Right lobe of liver (tissue), 4 donors: ENCODE measurements around the gene GPR87.

ENCODE experiments used
- POLR2A ChIP-seq: fragments of 450-650 bp; IDR thresholded peaks from one replicate; pipeline ENCODE4 v1.6.1; 2017; ENCODE audit warnings: antibody characterized with exemption, mild to moderate bottlenecking
- TF ChIP-seq, protein P1 (sequence below), 4 donors: fragments of 200-600 bp in 3 of 4; fragments of 450-650 bp in 1 of 4; IDR thresholded peaks; one replicate each; pipeline versions ENCODE4 v1.5.1 to v1.8.0; 2016 to 2022; ENCODE audit warnings: antibody characterized with exemption in 4 of 4, mild to moderate bottlenecking in 2 of 4
- donor health status: DM: no; HTN: no; CAD: no.
- donor health status: DM: no; HTN: no; CAD: no.
- donor health status: DM: no; HTN: yes; CAD: no.

DNA sequence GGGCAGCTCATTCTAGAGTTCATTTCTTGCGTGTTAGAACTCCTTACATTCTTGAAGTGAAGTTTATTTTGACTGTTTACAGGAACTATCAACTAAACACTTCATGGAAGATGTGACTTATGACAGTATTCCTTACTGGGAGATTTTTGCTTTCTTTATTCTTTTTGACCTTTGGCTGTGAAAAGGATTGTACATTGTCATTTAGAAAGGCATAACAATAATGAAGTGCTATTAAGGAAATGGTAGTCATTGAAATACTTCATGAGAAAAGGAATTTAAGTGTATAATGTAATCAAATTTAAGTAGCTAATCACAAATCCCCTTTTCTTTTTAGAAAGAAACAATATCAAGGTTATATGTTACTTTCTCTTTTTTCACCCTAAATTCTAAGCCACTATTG lies 49.6 kb downstream of the GPR87 start:
- TF ChIP-seq, protein P1, sequence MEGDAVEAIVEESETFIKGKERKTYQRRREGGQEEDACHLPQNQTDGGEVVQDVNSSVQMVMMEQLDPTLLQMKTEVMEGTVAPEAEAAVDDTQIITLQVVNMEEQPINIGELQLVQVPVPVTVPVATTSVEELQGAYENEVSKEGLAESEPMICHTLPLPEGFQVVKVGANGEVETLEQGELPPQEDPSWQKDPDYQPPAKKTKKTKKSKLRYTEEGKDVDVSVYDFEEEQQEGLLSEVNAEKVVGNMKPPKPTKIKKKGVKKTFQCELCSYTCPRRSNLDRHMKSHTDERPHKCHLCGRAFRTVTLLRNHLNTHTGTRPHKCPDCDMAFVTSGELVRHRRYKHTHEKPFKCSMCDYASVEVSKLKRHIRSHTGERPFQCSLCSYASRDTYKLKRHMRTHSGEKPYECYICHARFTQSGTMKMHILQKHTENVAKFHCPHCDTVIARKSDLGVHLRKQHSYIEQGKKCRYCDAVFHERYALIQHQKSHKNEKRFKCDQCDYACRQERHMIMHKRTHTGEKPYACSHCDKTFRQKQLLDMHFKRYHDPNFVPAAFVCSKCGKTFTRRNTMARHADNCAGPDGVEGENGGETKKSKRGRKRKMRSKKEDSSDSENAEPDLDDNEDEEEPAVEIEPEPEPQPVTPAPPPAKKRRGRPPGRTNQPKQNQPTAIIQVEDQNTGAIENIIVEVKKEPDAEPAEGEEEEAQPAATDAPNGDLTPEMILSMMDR (IDR thresholded peaks at IDR 0.05), result no peak
- no peak for TF ChIP-seq POLR2A
